ENCODE results near the gene MAP7D3.

DNA sequence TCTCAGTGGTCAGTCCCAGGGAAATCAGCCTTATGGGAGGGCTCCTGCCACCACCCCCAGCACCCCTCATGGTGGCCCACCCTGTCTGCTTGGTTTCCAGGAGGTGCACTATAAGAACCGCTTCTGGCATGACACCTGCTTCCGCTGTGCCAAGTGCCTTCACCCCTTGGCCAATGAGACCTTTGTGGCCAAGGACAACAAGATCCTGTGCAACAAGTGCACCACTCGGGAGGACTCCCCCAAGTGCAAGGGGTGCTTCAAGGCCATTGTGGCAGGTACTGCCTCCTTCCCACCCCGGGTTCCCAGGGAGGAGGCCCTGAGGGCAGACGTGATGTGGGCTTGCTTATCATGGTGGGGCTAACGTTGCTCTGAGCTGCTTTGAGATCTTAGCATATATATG is 44.3 kb downstream of the MAP7D3 start:
- no peak for TF ChIP-seq CTCF (conservative IDR thresholded peaks at IDR 0.05)
- no peak for TF ChIP-seq EZH2 (IDR thresholded peaks at IDR 0.05; ENCODE audit: low read depth)
